Gastrocnemius medialis (tissue), 4 donors: ENCODE data around the gene SV2C.

Experiments used
- POLR2A ChIP-seq, 2 donors: fragments of 450-650 bp; IDR thresholded peaks; one replicate each; pipeline ENCODE4 v1.6.1; 2017; ENCODE audit warnings: antibody characterized with exemption in 2 of 2, mild to moderate bottlenecking in 2 of 2, moderate library complexity in 2 of 2
- TF ChIP-seq, protein P1 (sequence below), 5 experiments: fragments of 450-650 bp in 3 of 5; fragments of 200-600 bp in 2 of 5; sonication (generic) in 2 of 5; IDR thresholded peaks in 4 of 5; conservative IDR thresholded peaks in 1 of 5; 1 replicate in 4 of 5; 2 replicates in 1 of 5; pipeline ENCODE4 v1.5.1; 2016 to 2019; ENCODE audit warnings: antibody characterized with exemption in 5 of 5, mild to moderate bottlenecking in 3 of 5, moderate library complexity in 3 of 5

DNA sequence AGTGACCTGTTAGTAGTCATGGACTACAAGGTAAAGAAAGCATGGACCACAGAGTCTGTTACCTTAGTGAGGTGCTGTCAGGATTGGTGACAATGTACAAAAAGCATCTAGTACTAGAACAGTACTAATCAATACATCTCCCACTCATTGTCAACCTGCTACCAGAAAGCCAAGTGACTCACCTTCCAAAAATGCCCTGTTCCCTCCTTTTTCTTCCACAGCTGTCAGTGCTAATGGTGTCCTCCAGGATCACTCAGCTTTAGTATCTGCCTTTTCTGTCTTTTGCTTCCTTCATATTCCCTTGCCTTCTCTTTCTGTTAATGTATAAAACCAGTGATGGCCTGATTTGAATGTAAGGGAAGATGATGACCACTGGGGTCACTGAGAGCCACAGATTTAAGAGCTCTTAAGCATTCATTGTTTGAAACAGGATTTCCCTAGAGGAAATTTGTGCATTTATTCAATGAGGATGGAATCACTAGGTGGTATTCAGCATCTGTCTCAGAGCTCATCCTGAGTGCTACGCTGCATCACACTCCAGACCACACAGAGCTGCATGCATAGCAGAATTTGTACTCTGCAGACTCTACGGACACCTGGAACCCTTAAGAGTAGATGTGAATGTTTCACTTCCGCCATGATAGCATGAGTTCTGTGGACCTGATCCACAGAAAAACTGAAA lies 71.0 kb downstream of the SV2C start:
- TF ChIP-seq, protein P1, sequence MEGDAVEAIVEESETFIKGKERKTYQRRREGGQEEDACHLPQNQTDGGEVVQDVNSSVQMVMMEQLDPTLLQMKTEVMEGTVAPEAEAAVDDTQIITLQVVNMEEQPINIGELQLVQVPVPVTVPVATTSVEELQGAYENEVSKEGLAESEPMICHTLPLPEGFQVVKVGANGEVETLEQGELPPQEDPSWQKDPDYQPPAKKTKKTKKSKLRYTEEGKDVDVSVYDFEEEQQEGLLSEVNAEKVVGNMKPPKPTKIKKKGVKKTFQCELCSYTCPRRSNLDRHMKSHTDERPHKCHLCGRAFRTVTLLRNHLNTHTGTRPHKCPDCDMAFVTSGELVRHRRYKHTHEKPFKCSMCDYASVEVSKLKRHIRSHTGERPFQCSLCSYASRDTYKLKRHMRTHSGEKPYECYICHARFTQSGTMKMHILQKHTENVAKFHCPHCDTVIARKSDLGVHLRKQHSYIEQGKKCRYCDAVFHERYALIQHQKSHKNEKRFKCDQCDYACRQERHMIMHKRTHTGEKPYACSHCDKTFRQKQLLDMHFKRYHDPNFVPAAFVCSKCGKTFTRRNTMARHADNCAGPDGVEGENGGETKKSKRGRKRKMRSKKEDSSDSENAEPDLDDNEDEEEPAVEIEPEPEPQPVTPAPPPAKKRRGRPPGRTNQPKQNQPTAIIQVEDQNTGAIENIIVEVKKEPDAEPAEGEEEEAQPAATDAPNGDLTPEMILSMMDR (IDR thresholded peaks at IDR 0.05 in 4 of 5, conservative IDR thresholded peaks at IDR 0.05 in 1 of 5), result no peak
- TF ChIP-seq POLR2A (IDR thresholded peaks at IDR 0.05), result no peak
